HG03097 (cell line): ENCODE measurements around the gene TIMM21.

Experiments
- ATAC-seq: cut with Tn5 transposase; IDR thresholded peaks from one replicate; pipeline ENCODE4 v1.9.1; 2021; ENCODE audit not compliant: unreplicated experiment, low FRiP score

TIMM21 gene

GRCh38 chr18:74147779-74148542 lies at the start of gene TIMM21, which contains the start of gene FBXO15:
Gene TIMM21, plus strand, starts transcription at chr18:74148523. Its CDS starts 286 bp downstream, at chr18:74148809.
Gene FBXO15, minus strand, starts transcription at chr18:74147834. Its CDS starts 49 bp downstream, at chr18:74147785.
- peak; percentile 94 for ATAC-seq

- ATAC-seq: no peak
Observed at GRCh38 chr18:74108460-74108859, 39.9 kb upstream of the TIMM21 start.

- ATAC-seq: no peak
Observed at GRCh38 chr18:74110149-74110548, 38.2 kb upstream of the TIMM21 start.

GRCh38 chr18:74110976-74111375 lies 37.3 kb upstream of the TIMM21 start:
- ATAC-seq: no peak

GRCh38 chr18:74113711-74114110 lies 34.6 kb upstream of the TIMM21 start:
- no peak for ATAC-seq

- ATAC-seq: no peak
Observed at GRCh38 chr18:74114116-74114515, 34.2 kb upstream of the TIMM21 start.

GRCh38 chr18:74115046-74115445 lies 33.3 kb upstream of the TIMM21 start:
- ATAC-seq: no peak

GRCh38 chr18:74116633-74117554 lies 31.4 kb upstream of the TIMM21 start:
- no peak for ATAC-seq

GRCh38 chr18:74123200-74123599 lies 25.1 kb upstream of the TIMM21 start:
- ATAC-seq: no peak

GRCh38 chr18:74124642-74125041 lies 23.7 kb upstream of the TIMM21 start:
- no peak for ATAC-seq

- ATAC-seq: no peak
Observed at GRCh38 chr18:74126684-74127655, 21.4 kb upstream of the TIMM21 start.

- no peak for ATAC-seq
Observed at GRCh38 chr18:74128159-74128558, 20.2 kb upstream of the TIMM21 start.

GRCh38 chr18:74131124-74131523 lies 17.2 kb upstream of the TIMM21 start:
- no peak for ATAC-seq

- ATAC-seq: no peak
Observed at GRCh38 chr18:74132201-74132600, 16.1 kb upstream of the TIMM21 start.

GRCh38 chr18:74137920-74138538 lies 10.3 kb upstream of the TIMM21 start:
- ATAC-seq: no peak

- no peak for ATAC-seq
Observed at GRCh38 chr18:74139411-74139810, 8.9 kb upstream of the TIMM21 start.

GRCh38 chr18:74139888-74140287 lies 8.4 kb upstream of the TIMM21 start:
- ATAC-seq: no peak

GRCh38 chr18:74140582-74140981 lies 7.7 kb upstream of the TIMM21 start:
- ATAC-seq: no peak

- ATAC-seq: no peak
Observed at GRCh38 chr18:74141667-74142066, 6.7 kb upstream of the TIMM21 start.

GRCh38 chr18:74142252-74142651 lies 6.1 kb upstream of the TIMM21 start:
- no peak for ATAC-seq
